Measurements from ENCODE around the gene DYNC1LI2.
"Not testable (repeated sequence)": the region's sequence is repeated elsewhere in the genome, so short reads cannot be mapped to it uniquely, and the experiment has no call there.

The DYNC1LI2 gene

DNA sequence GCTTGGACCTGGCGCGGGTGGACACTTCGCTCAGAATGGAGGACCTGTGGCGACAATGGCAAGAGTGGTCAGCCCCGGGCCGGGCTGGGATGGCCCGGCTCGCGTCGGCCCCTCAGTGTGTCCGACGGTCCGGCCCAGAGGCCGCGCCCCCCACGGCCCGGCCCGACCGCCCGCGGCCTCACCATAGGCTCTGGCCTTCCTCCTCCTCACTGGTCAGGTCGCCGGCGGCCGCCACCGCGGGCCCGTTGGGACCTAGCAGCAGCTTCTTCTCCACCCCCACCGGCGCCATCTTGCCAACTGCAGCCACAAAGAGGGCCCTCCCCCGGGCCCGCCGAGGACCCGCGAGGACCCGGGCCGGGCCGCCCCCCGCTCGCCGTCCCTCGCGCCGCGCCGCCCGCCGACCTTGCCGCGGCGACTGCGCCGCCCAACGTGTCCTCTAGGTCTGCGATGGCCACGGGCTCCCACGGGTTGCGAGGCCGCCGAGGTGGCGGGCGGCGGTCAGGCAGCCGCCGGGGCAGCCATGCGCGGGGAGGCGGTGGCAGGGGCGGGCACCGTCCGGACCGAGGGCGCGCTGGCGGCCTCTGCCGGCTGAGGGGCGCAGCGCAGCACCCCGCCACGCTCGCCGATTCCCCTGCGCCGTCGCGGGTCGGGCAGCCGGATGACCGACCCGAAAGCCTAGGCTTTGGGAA lies at the start of gene DYNC1LI2:
TSS of gene DYNC1LI2 (minus strand) at position 307 of the 689 bp plus-strand sequence. CDS start at position 289, 18 bp downstream.
- DNase-seq: peak; percentile 20 to 64

DNA sequence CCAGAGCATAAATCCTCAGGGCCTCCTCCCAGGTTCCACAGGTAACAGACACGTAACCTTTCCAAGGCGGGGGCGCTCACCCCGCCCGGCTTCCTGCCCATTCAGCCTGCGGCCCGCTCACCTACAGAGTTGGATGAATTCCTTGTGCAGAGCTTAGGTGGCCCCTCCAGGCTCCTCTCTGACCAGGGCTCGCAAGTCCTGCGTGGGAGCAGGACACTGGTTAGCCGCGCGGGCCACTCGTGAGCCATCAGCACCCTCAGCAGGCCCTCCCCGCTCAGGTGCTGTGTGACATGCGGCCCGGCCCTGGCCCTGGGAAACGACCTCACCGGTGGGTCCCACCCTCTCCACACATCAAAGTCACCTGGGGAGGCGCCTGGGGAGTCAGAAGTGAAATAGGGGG lies 49.4 kb upstream of the DYNC1LI2 start:
- no peak for DNase-seq

DNA sequence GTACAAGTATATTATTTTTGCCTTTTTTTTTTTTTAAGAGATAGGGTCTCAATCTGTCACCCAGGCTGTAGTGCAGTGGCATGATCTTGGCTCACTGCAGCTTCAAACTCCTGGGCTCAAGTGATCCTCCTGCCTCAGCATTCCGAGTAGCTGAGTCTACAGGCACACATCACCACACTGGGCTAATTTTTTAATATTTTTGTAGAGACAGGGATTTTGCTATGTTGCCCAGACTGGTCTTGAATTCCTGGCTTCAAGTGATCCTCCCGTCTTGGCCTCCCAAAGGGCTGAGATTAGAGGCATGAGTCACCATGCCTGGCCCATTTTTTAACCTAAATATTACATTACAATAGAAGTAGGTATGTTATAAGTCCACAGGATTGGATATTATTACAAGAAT lies 46.8 kb upstream of the DYNC1LI2 start:
- no peak for DNase-seq

DNA sequence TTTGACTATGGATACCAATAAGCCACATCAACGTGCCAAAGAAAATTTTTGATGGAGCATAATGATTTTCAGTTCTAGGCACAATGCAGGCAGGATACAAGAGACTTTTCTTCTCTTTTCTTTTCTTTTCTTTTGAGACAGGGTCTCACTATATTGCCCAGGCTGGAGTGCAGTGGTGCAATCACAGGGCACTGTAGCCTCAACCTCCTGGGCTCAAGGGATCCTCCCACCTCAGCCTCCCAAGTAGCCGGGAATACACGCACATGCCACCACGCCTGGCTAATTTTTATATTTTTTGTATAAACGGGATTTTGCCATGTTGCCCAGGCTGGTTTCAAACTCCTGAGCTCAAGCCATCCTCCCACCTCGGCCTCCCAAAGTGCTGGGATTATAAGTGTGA lies 42.6 kb upstream of the DYNC1LI2 start:
- DNase-seq: not testable (repeated sequence)

DNA sequence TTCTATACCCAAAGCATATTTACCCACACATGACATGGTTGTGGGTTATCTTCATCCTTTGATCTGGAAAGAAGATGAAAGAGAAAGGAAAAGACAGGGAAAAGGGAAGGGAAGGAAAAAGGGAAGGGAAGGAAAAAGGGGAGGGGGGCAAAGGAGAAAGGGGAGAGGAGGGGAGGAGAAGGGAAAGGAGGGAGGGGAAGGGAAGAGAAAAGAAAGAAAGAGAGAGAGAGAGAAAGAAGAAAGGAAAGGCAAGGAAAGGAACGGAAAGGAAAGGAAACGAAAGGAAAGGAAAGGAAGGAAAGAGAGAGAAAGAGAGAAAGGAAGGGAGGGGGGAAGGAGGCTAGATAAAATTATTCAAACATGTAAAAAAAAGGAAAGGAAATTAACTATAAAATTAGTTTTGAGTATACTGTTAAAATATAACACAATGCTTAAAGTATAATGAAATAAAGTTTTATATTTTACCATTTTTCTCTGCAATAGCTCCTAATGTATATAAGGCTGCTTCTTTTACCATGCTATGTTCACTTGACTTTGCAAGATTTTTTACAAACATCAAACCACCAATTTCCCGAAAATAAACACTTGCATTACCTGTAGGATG lies 38.8 kb upstream of the DYNC1LI2 start:
- no peak for DNase-seq

DNA sequence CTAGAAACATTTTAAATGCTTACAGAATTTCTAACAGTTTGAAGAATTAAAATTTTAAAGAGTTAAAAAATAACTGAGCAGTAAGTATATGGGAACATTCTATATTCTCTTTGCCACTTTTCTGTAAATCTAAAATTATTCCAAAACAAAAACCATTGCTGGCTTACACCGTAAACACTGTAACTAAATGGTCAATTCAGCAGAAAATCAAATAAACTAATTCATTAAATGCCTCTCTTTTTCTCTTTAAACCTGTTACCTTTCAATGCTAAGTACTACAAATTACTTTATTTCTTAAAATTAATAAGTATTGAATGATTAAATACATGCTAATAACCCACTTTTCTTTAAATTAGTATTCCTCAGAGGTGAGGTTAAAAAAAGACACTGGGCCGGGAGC lies 36.0 kb upstream of the DYNC1LI2 start:
- no peak for DNase-seq

DNA sequence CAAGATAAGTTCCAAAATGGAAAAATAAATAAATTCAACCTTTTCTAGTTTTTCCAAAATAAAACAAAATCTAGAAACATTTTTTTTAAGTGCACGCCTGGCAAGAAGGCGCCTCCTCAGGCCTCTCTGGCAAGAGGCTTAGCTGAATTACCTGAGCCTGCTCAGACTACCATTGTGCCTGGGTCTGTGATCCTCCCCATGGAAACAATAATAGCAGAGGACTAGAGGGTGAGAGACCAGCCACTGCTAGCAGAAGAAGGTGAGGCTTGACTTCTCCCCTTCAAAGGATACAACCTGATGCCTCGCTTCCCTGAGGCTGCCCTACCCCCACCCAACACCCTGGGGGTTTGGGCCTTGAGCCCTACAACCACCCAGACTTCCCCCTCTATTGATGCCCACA lies 35.1 kb upstream of the DYNC1LI2 start:
- no peak for DNase-seq

DNA sequence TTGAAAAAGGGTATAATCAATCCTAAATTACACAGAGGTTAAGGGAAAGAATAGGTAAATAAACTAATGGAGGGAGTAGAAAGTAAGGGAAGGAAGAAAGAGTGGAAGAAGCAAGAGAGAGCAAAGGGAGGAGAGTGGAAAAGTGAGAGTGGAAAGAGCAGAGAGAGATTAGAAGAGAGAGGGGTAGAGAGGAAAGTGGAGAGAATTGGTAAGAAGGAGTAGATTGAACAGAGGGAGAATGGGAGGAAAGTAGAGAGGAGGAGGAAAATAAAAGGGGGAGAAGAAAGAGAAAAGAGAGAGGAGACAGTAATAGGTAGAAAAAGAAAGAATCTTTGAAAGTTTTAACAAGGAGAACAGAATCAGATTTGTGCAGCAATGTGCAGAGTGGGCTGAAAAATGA lies 25.0 kb upstream of the DYNC1LI2 start:
- DNase-seq: no peak

DNA sequence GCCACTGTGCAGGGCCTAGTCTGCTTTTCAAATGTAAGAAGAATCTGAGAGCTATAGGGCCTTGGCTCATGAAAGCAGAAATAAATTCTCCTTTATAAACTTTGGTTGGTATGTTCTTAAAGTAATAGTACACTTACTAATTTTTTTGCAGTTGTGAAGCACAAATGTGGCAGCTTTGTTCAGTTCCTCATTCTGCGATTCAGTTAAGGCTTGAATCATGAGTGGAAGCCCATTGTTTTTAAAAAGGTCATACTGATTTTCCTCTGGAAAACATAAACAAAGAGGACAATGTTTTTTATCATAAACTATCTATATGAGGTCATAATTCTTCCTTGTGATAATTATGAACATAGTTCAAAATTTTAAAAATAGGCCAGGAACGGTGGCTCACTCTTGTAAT lies 23.6 kb upstream of the DYNC1LI2 start:
- DNase-seq: no peak

DNA sequence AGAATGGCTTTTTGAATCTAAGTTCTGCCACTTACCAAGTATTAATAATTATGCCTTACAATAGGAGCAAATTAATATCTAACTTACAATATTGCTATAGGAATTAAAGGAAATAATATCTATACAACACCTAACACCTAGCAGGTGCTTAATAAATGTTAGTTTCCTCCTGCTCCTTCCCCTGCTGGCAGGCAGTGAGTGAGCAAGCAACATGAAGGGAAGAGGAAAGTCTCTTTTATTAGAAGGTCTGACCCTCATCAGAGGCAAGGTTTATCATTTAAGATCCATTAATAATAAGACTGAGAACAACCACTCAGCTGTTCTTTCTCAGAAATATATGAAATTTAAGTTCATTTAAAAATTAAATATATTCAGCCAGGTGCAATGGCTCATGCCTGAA lies 6.7 kb upstream of the DYNC1LI2 start:
- DNase-seq: no peak

DNA sequence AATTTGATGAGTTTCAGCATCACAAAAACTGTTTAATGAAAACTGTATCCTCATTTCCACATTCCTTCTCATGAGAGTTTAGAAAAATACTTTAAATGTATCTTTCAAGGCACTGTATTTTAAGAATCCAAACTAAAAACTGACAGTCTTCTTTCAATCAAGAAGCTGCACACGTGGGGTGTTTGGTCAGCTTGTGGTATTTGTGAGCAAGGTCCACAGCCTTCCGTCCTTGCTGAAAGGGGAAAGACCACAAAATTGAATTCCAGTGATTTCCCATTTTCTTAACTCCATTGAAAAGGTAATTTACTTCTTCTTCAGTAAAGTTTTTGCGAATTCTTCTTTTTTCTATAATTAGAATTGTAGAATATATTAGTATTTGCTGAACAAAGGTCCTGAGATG lies 3.4 kb upstream of the DYNC1LI2 start:
- DNase-seq: no peak

DNA sequence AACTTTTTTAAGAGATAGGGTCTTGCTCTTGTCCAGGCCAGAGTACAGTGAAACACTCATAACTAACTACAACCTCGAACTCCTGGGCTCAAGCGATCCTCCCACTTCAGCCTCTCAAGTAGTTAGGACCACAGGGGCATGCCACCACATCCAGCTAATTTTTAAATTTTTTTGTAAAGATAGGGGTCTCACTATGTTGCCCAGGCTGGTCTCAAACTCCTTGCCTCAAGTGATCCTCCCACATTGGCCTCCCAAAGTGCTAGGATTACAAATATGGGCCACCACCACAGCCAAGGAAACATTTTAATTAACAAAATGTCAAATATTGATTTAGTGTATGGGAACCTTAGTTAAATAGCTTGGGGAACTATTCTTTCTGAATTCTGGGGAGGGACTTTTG lies 2.8 kb upstream of the DYNC1LI2 start:
- no peak for DNase-seq

DNA sequence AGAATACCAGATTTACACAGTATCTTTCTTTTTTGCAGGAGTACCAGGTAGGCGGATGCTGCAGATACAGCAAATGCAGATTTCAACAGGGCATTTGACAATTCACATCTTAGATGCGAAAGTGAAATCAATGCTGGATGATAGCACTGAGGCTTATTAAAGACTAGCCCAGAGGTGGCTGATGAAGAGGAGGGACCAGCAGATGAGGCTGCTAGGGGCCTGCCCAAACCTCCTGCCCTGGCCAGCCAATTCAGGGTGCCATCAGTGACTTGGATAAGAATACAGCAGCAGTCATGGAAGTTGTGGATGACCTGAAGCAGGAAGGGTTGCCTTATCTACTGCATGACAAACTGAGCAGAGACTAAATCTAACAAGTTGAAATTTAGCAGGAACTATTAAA lies 1.5 kb upstream of the DYNC1LI2 start:
- DNase-seq: no peak

DNA sequence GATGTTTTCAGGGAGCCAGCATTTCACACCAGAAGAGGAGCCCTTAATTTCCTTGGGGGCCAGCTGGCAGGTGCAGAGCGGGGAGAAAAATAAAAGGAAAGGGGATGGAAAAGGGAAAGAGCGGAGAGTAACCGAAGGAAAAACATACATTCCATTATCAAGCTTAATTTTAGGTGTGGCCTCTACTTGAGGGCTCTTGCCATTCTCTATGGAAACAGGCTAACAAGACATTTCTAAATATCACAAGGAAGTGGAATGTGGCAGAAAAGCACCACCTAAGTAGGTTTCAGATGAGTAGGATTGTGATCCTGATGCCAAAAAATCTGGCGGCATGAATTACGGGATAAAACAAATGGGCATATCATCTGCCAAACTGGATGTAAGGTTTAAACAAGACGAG lies 970 bp upstream of the DYNC1LI2 start:
- no peak for DNase-seq

DNA sequence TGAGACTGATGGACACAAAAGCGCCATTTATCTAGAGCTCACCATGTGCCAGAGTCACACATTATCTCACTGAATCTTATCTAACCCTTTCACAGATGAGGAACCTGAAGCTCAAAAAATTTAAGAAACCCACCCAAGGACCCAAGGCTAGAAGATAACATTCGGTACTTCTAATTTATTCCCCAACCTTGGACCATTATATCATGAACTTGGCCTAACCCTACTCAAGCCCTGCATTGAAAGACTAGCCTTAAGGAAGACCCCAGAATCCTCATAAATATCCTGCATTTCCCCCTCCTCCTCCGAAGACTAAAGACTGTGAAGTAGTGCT lies 548 bp upstream of the DYNC1LI2 start:
- DNase-seq: no peak

DNA sequence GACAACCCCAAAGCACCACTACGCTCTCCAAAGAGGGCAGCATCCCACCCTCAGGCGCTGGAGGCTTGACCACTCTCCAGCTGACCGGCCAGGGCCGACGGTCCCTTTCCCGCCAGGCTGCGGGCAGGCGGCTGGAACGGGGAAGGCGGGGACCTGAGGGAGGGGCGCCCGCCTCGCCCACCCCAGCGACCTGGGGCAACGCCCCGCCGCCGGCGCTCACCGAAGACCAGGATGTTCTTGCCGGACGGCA lies 431 bp downstream of the DYNC1LI2 start:
- no peak for DNase-seq

DNA sequence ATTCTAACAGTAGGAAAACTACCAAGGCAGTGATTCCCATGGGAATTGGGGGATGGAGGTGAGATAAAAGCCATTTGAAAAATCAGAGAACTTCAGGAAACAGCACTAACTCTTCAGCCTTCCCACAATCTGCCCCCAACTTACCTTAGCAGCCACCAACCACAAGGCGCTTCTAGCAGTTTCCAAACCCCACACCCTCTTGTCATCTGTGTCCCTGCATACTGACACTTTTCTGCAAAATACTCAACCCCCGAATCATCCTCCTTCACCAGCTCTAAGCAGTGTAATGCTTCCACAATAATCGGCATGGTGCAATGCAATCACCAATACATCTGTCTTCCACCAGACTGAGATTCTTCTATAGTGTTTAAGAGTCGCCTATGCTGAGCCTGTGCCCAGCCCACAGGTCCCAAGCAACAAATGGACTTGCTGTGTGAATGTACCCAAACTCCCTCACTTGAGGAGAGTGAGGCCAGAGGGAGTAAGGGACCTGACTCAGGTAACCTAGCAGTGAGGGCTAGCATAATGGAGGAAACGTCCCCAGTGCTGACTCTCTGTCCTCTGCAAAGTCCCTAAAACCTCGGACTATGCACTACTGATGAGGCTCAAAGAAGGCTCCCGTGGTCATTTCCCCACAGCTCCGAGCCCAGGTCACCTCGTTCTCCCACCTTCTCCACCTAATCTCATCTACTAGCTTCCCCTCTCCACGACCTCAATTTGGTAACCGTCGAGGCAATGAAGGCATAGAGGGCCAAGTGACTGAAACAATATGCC lies 943 bp downstream of the DYNC1LI2 start:
- DNase-seq: no peak

DNA sequence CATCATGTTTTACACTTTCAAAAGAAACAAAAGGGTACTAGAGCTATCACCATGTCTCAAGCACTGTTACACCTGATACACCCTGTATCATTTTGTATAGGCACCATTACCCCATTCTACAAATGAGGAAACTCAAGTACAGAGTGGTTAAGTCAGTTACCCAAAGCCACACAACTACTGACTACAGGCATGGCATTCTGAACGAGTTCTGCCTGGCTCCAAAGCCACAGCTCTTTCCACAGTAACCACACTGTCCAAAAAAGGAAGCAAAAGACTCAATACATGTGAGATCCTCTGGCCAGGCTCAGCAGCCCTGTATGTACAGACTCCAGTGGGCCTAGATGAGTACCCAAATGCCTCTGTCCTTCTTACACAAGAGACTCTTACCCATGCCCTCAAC lies 4.7 kb downstream of the DYNC1LI2 start:
- DNase-seq: no peak

DNA sequence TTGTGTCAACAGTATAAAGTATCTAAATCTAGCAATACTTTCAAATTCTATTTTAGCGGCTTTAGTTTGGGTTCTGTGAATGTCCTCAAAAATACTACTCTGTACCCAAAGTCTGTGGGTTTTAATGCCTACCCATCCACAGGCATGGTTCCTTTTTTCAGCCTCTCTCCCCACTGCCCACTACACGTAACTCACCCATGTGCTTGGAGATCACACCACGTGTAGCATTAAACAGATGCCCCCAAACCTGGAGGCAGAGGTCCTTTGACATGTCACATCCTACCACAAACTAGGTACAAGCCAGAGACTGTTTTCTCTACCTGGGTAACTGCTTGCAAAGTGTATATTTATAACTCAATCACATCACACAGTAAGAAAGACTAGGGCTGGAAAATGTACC lies 5.4 kb downstream of the DYNC1LI2 start:
- DNase-seq: no peak

DNA sequence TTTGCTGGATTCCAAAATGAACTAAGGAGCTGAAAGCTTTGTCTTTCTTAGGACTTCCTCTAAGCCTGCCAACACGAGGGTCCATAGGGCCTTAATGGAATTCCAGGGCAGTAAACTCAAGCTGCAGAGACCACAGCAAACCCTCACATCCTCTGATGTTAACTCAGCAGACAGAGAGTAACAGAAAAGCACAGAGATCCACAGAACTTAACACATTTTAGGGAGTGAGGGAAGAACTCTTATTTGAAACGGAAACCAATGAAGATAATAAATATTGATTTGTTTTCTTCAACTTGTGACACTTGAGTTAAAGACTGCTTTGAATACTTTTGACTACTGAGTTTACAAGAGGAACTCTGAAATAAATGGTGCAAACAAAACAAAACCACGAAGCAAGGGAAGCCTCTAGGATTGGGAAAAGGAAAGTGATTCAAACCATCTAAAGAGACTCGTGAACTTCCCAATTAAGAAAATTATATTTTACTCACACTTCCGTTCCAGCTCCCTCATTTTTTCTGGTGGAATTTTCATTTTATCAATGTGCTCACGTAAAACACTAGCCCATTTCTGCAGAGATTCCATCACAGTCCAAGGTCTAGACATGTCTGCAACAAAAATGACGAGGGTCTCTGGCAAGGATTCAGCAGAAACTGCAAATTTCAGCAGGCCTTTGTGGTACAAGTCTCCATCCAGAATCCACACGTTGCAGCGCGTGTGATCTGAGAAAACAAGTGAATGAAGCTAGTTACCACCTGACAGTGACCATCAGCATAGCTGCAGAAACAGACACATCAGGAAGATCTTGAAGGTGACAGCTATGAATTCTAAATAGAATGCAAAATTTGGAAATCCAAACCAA lies 9.2 kb downstream of the DYNC1LI2 start:
- no peak for DNase-seq

DNA sequence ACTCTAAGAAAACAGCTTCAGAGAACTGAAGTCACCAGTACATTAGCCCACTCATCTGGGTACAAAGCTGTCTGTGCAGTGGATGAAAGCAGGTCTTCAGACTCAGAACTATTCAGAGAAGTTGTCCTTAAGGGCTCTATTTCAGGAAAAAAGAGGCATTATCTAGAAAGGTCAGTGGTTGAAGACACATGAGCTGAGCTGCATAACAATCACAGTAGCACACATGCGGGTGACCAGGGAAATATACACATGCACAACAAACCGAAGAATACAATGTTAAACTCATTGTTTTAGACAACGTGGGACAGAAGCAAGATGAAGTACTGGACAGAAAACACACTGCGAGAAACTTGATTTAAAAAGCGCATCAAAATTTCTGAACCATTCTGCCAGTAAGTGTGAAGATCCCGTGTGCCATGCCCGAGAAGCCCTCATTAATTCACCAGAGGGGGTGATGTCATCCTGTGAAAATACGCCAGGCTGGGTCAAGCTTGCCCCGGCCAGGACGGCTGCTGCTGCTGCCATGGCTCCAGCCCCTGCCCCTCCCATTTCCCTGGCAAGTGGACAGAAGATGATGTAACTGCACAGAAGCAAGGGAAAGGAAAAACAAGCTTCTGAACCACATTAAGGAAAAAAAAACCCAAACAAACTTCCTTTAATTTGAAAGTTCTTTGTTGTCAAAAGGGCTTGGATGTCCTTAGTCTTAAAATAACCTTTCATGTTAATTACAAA lies 10.1 kb downstream of the DYNC1LI2 start:
- no peak for DNase-seq

DNA sequence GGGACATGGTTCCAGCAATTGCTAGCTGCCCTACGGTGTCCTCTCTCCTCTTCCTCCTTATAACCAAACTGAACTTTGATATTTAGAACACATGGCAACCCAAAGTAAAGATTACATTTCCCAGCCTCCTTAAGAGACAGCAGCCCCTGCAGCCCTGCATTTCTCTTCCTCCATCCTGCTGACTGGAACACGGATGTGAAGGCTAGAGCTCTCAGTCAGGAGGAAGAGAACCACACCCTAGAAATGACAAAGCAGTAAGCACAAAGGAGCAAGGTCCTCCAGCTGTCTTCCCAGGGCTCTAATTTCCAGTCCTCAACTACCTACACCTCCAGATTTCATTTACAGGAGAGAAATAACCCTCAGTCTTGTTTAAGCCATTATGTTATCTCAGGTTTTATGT lies 10.9 kb downstream of the DYNC1LI2 start:
- DNase-seq: no peak

DNA sequence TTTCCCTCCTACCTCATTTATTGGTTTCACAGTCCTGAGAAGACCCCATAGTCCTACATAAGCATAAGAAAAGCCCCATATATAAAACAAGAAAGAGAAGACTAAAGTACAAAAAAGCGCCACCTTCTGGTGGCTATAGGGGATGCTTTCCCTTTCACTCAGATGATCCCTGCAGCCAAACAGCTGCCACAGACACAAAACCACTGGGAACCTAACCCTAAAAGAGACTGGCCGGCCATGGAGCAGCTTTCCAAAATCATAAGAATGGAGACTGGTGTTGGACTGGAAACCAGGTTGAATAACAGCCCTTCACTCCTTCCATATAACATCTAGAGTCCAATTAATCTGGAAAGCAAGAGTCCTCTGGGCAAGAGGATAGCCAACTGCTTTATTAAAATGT lies 11.4 kb downstream of the DYNC1LI2 start:
- DNase-seq: peak in 1 of 2 experiments; percentile 14
